Ishikawa (cell line): Measurements from ENCODE around the gene MGLL.

Source experiments
- CEBPB ChIP-seq: IDR thresholded peaks from 2 replicates; pipeline ENCODE4 v1.6.1; 2012
- CREB1 ChIP-seq: IDR thresholded peaks from 2 replicates; pipeline ENCODE4 v1.6.1; 2012; ENCODE audit warnings: low read depth
- EGR1 ChIP-seq: IDR thresholded peaks from 2 replicates; pipeline ENCODE4 v1.6.1; 2012
- EP300 ChIP-seq: IDR thresholded peaks from 2 replicates; pipeline ENCODE4 v1.6.1; 2012; ENCODE audit warnings: borderline replicate concordance
- FOXM1 ChIP-seq: IDR thresholded peaks from 2 replicates; pipeline ENCODE4 v1.6.1; 2012; ENCODE audit warnings: low read depth, borderline replicate concordance
- NFIC ChIP-seq: IDR thresholded peaks from 2 replicates; pipeline ENCODE4 v1.6.1; 2012
- RAD21 ChIP-seq: IDR thresholded peaks from 2 replicates; pipeline ENCODE4 v1.6.1; 2012; ENCODE audit warnings: low read depth
- TAF1 ChIP-seq: IDR thresholded peaks from 2 replicates; pipeline ENCODE4 v1.6.1; 2012; ENCODE audit warnings: low read depth, mild to moderate bottlenecking
- TCF12 ChIP-seq: IDR thresholded peaks from 2 replicates; pipeline ENCODE4 v1.6.1; 2012; ENCODE audit warnings: low read depth
- TEAD4 ChIP-seq: IDR thresholded peaks from 2 replicates; pipeline ENCODE4 v1.6.1; 2012
- YY1 ChIP-seq: IDR thresholded peaks from 2 replicates; pipeline ENCODE4 v1.6.1; 2012; ENCODE audit warnings: low read depth
- ZBTB7A ChIP-seq: IDR thresholded peaks from 2 replicates; pipeline ENCODE4 v1.6.1; 2012; ENCODE audit warnings: low read depth
- TF ChIP-seq, protein P1 (sequence below): IDR thresholded peaks from 2 replicates; pipeline ENCODE4 v1.6.1; 2012
- TF ChIP-seq, protein P2 (sequence below): IDR thresholded peaks from 2 replicates; pipeline ENCODE4 v1.6.1; 2012
- TF ChIP-seq, protein P3 (sequence below): IDR thresholded peaks from 2 replicates; pipeline ENCODE4 v1.6.1; 2012; ENCODE audit warnings: low read depth, mild to moderate bottlenecking

MGLL gene

DNA sequence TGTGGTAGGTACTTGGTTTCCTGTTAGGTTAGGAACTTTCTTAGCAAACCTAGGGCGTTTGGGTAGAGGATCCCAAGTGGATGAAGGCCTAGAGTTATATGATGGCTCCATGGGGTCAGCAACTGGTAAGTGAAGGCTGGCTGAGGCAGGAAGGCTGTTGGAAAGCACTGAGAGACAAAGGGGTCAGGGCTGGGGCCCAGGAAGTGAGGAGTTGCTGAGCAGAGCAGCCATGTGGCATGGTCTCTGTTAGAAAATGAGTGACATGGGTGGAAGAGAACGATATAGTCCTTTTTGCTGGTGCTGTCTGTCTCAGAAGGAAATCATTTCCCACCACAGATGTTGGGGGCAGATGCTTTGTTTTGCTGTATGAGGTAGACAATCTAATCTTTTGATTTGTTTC, 34.5 kb upstream of the MGLL start:
- TF ChIP-seq CEBPB = no peak
- TF ChIP-seq FOXM1 = no peak
- no peak for TF ChIP-seq TAF1
- TF ChIP-seq, protein P1, sequence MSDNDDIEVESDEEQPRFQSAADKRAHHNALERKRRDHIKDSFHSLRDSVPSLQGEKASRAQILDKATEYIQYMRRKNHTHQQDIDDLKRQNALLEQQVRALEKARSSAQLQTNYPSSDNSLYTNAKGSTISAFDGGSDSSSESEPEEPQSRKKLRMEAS = no peak

DNA sequence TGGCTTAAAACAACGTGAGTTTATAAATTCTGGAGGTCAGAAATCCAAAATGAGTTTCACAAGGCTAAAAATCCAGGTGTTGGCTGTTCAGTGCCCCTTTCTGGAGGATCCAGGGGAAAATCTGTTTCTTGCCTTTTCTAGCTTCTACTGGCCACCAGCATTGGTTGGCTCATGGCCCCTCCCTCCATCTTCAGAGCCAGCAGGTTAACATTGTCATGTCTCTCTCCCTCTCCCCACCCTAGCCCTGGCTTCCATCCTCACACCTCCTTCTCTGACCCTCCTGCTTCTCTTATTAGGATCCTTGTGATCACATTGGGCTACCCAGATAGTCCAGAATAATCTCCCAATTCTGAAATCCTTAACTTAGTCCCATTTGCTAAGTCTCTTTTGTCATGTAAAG, 32.9 kb upstream of the MGLL start:
- TF ChIP-seq YY1 (no peak), TCF12 (no peak), NFIC (no peak), TAF1 (no peak), TEAD4 (no peak)
- TF ChIP-seq, protein P2, sequence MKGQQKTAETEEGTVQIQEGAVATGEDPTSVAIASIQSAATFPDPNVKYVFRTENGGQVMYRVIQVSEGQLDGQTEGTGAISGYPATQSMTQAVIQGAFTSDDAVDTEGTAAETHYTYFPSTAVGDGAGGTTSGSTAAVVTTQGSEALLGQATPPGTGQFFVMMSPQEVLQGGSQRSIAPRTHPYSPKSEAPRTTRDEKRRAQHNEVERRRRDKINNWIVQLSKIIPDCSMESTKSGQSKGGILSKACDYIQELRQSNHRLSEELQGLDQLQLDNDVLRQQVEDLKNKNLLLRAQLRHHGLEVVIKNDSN = no peak
- TF ChIP-seq, protein P1 = no peak

DNA sequence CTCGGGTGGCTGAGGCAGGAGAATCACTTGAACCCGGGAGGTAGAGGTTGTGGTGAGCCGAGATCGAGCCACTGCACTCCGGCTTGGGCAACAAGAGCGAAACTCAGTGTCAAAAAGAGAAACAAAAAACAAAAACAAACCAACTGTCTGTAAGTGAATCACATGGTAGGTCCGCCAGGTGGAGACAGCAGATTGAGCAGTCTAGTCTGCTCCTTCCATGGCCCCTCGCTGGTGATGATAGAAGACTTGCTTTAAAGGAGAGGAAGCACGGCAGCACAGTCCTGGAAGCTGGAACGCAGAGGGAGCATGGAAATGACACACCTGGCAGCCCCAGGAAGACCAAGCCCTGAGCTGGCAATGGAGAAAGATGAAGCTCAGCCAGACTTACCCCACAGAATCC, 31.4 kb upstream of the MGLL start:
- TF ChIP-seq RAD21 (0 out of 2 replicates have a peak, but pooled peaks have one; percentile 6), CEBPB (no peak), CREB1 (no peak), EGR1 (no peak), EP300 (no peak), YY1 (no peak), ZBTB7A (no peak)
- TF ChIP-seq, protein P3, sequence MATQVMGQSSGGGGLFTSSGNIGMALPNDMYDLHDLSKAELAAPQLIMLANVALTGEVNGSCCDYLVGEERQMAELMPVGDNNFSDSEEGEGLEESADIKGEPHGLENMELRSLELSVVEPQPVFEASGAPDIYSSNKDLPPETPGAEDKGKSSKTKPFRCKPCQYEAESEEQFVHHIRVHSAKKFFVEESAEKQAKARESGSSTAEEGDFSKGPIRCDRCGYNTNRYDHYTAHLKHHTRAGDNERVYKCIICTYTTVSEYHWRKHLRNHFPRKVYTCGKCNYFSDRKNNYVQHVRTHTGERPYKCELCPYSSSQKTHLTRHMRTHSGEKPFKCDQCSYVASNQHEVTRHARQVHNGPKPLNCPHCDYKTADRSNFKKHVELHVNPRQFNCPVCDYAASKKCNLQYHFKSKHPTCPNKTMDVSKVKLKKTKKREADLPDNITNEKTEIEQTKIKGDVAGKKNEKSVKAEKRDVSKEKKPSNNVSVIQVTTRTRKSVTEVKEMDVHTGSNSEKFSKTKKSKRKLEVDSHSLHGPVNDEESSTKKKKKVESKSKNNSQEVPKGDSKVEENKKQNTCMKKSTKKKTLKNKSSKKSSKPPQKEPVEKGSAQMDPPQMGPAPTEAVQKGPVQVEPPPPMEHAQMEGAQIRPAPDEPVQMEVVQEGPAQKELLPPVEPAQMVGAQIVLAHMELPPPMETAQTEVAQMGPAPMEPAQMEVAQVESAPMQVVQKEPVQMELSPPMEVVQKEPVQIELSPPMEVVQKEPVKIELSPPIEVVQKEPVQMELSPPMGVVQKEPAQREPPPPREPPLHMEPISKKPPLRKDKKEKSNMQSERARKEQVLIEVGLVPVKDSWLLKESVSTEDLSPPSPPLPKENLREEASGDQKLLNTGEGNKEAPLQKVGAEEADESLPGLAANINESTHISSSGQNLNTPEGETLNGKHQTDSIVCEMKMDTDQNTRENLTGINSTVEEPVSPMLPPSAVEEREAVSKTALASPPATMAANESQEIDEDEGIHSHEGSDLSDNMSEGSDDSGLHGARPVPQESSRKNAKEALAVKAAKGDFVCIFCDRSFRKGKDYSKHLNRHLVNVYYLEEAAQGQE = no peak

DNA sequence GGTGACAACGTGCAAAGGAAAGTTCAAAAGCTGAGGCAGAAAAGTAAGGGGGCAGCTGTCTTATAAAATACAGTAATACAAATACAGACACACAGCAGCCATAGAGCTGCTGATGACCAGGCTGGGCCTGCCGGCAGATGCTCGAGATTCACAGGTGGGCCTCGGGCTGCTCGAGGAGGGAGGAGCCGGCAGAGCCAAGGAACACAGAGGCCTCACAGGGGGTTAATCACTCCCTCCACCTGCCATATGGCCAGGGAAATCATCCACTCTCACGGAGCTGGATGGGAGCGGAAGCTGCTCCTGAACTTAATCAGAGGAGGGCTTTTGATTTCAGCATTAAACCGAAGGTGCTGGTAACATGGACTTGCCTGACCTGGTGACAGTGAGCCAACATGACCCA, 29.6 kb upstream of the MGLL start:
- no peak for TF ChIP-seq RAD21
- TF ChIP-seq YY1 = no peak
- no peak for TF ChIP-seq EGR1
- TF ChIP-seq NFIC = no peak
- TF ChIP-seq, protein P2 = no peak

DNA sequence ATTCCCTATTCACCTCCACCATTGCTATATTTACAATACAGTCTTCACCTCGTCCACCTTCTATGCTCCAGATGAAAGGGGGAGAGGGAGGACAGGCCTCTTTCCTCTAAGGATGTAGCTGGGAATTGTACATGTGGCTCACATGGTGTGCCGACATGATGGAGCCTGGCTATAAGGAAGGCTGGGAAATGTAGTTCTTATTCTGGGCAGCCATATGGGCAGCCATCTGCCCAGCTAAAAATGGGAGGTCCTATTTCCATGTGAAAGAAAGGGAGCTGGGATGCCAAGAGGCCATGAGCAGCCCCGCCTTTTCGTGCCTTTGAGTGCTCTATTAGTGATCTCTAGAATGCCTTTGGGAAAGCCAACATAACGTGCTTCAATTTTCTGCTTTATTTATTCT, 27.1 kb upstream of the MGLL start:
- TF ChIP-seq, protein P1 = no peak

DNA sequence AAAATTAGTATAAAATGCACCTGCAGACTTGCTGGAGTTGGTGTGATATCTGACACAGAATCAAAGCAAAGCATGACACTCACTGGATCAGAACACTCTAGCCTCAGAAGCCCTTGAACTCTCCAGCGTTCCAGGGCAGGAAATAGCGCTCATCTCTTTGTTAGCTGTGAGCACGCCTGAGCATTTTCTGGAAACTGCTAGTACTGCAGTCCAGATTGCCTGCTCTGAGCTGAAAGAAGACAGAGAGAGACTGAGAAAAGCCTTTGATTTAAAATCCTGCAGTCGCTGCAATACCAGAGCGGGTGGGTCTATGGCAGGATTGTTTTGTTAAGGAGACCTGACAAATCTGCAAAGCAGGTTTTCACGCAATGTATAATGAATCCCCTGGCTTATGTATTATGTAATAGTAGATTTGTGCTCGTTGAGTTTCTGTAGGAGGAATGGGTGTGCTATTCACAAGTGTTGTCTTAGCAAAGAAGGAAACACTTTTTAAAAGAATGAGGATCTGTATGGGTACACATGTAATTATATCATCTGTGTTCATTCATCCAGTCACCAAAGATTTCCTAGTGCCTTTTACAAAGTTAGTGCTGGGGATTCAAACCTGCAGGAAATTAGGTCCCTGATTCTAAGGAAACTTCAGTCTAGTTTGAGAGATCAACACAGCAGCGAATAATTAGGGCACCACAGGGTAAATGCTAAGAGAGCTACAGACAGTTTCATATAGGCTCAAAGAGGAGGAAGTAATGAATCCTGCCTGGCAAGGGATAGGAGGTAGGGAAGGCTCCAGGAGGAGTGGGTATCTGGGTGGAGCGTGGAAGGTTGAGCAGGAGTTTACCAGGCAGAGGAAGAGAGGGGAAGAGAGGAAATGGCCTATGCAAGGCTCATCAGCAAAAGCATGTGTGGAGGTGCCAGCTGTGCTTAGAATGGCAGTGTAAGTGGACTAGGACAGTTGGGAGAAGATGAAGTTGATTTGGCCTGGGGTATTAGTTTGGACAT, 26.1 kb upstream of the MGLL start:
- TF ChIP-seq NFIC = no peak
- no peak for TF ChIP-seq RAD21
- TF ChIP-seq TCF12 = no peak
- TF ChIP-seq, protein P3 = no peak
- no peak for TF ChIP-seq TEAD4
- no peak for TF ChIP-seq FOXM1
- TF ChIP-seq, protein P2 = no peak
- TF ChIP-seq CREB1 = no peak
- no peak for TF ChIP-seq EP300
- TF ChIP-seq YY1 = no peak
- TF ChIP-seq, protein P1 = no peak
- TF ChIP-seq EGR1 = no peak
- TF ChIP-seq ZBTB7A = no peak
- no peak for TF ChIP-seq CEBPB
- no peak for TF ChIP-seq TAF1
